SK-MEL-5 (cell line): ENCODE results near the gene TTC9B. TPM values are rescaled to one million over a fixed set of nuclear protein-coding genes. Genes with fewer than 3 reads are reported as not detected.
A peak's percentile ranks its signal among the peaks of the same experiment; 100 is the strongest.
"Not testable (repeated sequence)": the region's sequence is repeated elsewhere in the genome, so short reads cannot be mapped to it uniquely, and the experiment has no call there.

Experiments used
- DNase-seq: peaks from one replicate; pipeline ENCODE4 v3.0.0-alpha.2; 2016; ENCODE audit warnings: low read depth, low spot score
- in situ Hi-C: cut with HindIII; loops from 2 replicates; pipeline ENCODE4 v1.10.0; 2016; ENCODE audit warnings: low sequenced_read_pairs, high pct_unique_total_duplicates, low pct_unique_long_range_greater_than_20kb
- total RNA-seq: library from RNA; depleted of rRNA; stranded (reverse); fragments of >200 nt; shearing (Covaris generic); gene quantifications from 2 replicates; pipeline ENCODE4 v1.2.3, GENCODE V29; 2014

Gene TTC9B
- total RNA-seq, 1 experiment from 2014 or later: not detected

DNA sequence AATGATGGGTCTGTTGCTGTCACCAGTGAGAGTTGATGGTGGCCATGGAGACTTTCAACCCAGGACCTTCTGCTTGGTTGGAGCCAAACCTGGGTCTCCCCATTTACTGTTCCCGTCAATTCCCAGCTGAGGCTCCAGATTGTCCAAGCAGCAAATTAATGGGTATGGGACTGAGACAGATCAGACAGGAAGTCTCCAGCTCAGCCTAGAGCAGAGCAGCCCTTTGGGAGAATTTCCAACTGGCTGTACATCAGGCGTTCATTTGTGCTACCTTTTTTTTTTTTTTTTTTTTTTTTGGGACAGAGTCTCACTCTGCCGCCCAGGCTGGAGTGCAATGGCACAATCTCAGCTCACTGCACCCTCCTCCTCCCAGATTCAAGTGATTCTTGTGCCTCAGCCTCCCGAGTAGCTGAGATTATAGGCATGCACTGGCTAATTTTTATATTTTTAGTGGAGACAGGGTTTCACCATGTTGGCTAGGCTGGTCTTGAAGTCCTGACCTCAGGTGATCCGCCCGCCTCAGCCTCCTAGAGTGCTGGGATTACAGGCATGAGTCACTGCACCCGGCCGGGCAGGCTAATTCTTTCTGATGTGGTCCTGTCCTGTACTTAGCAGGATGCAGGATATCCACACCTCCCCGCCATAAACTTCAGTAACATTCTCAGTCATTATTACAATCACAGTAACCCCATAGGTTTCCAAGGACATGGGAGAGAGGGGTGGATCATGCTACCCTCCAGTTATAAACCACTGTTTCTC, 17.7 kb downstream of the TTC9B start:
- DNase-seq: no peak
- in situ Hi-C loops: no loop called here

GRCh38 chr19:40198272-40198990, 19.8 kb downstream of the TTC9B start:
- DNase-seq: no peak
- in situ Hi-C loops: no loop called here

DNA sequence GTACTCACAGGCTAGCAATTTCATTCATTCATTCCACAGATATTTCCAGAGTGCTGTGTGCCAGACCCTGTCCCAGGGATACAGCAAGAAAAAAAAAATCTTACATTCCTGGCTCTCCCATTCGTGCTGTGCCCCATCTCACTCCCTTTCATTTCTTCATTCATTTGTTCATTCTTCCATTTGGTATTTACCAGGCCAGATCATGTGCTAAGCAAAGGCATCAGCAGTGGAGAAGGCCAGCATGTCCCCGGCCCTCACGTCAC, 24.7 kb downstream of the TTC9B start:
- DNase-seq: no peak
- in situ Hi-C loops: no loop called here

GRCh38 chr19:40192758-40193586, 25.2 kb downstream of the TTC9B start:
- DNase-seq: no peak
- in situ Hi-C loops: no loop called here

GRCh38 chr19:40191836-40192646, 26.1 kb downstream of the TTC9B start:
- in situ Hi-C loops: no loop called here
- DNase-seq: peak; percentile 42

DNA sequence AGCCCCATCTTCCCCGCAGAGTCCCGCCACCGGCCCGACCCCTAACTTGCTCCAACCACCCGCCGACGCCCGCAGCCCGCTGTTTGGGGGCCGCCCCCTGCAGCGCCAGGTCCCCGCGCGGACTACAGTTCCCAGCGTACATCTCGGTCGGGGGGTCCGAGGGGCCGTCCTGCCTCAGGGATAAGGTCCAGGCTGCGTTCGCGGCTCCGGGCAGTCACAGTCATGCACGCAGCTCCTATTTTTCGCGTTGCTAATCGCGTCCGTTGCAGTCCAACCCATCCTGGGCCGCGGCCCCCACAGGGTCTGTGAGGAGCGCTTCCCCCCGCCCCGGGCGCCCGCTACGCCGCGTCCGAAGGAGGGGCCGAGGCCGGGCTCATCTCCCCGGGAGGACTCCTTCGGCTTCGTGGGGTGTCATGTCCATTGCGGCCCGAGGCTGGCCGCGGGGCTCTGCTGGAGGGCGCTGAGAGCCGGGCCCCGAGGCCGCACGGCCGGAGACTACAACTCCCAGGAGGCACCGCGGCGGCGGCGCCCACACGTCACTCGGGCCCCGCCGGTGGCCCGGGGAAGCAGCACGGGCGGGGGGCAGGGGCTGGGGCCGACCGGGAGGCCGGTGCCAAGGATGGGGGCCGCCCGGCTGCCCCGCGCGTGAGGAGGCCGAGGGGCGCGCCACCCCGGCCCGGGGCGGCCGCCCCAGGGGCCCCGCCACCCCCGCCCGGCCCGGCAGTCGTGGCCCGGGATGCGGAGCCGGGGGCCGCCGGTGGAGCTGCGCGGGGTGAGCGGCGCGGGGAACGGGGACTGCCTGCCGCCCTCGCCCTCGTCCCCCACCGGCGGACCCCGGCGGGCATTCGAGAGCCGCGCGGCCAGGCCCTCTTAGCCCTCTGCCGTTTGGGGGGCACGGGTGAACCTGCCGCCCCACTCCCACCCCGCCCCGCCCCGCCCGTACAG, 27.0 kb downstream of the TTC9B start, which contains the start of gene MAP3K10:
MAP3K10 (plus strand) TSS at position 536 of the 945 bp plus-strand sequence. CDS start 606 bp downstream, outside the sequence.
- in situ Hi-C loops: no loop called here
- peak; percentile 71 for DNase-seq

DNA sequence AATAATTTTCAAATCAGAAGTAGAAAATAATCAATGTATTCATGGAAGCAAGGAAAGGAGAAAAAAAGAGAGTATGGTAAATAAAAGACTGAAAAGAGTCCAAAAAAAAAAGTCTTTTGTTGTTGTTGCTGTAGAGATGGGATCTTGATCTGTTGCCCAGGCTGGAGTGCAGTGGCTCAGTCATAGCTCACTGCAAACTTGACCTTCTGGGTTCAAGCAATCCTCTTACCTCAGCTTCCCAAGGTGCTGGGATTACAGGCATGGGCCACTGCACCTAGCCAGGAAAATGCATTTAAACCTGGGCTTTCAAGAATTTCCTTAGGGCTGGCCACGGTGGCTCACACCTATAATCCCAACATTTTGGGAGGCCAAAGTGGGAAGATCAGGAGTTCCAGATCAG, 33.9 kb downstream of the TTC9B start:
- in situ Hi-C loops: no loop called here
- DNase-seq: no peak

DNA sequence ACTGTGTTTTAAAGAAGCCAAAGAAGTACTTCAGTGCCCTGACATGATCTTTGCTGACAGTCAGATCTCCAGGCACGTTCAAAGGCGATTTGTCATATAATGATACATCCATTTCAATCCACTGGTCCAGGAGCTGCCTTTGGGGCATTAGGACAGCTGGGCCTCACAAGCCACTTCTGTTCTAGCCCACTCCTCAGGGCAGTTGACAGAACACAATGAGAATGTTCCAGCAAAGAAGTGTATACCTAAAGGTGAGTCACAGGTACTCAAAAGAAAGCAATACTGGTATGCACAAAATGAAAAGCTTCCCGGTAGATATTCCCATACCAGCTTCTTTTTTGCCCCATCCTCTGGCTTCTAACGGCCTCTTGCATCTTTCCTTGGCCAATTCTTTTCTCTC, 39.4 kb downstream of the TTC9B start:
- in situ Hi-C loops: no loop called here
- DNase-seq: no peak

DNA sequence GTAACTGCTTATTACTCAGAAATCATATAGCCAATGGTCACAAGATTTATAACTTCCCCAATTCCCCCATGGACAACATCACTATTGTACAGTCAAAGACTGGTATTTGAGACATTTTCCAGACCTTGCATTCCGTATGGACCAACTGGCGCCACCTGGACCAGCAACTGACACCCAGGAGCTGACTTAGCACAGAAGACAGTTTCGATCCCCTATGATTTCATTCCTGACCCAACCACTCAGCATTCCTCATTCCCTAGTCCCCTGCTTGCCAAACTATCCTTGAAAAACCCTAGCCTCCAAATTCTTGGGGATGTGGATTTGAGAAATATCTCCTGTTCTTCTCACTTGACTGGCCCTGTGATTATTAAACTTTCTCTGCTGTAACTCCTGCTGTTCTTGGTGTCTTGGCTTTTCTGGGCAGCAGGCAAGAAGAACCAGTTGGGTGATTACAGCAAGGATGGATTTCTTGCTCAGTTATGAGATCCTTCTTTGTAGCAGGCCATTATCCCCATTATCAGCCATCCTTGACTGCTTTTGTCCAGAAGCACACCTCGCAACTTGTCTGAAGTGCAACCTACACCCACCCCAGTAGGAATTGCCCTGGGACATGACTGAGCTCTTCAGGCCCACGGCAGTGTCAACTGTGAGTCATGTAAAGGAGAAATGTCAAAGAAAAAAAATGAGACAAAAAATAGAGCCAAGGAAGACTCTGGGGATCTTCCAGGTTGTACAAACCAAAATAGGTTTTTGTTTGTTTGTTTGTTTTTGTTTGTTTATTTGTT, 40.7 kb downstream of the TTC9B start:
- in situ Hi-C loops: no loop called here
- DNase-seq: no peak

DNA sequence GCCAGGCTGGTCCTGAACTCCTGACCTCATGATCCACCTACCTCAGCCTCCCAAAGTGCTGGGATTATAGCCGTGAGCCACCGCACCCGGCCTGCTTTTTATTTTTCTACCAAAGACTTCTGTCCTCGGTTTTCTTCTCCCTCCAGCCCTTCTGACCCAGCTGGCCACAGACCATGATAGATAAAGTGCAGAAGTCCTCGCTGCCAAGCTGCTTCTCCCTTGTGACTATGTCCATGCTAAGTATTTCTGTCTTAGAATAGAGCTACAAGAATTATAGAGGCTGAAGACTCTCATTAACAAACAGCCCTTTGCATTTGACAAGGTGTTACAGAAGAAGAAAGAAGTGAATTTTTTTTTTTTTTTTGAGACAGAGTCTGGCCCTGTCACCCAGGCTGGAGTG, 42.4 kb downstream of the TTC9B start:
- in situ Hi-C loops: no loop called here

GRCh38 chr19:40174092-40174491, 44.1 kb downstream of the TTC9B start:
- no peak for DNase-seq
- in situ Hi-C loops: no loop called here

More for the DNA sequence above, 42.4 kb downstream of the TTC9B start:
- DNase-seq: no peak

GRCh38 chr19:40171293-40171692, 46.9 kb downstream of the TTC9B start:
- in situ Hi-C loops, DNase-seq: not testable (repeated sequence)

DNA sequence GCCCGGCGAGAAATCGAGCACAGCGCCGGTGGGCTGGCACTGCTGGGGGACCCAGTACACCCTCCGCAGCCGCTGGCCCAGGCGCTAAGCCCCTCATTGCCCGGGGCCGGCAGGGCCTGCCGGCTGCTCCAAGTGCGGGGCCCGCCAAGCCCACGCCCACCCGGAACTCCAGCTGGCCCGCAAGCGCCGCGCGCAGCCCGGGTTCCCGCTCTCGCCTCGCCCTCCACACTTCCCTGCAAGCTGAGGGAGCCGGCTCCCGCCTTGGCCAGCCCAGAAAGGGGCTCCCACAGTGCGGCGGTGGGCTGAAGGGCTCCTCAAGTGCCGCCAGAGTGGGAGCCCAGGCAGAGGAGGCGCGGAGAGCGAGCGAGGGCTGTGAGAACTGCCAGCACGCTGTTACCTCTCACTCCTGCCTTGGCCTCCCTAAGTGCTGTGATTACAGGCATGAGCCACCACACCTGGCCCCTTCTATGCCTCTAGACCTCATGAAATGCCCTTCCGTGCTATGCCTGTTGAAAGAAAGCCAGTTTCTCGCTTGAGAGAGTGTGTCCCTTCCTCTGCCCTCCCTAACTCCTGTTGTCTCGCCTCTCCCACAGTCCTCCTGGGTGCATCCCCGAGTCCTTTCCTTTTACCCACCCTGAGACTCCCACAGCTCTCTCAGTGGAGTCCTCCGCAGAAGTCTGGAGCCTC, 47.7 kb downstream of the TTC9B start:
- DNase-seq, in situ Hi-C loops: not testable (repeated sequence)

DNA sequence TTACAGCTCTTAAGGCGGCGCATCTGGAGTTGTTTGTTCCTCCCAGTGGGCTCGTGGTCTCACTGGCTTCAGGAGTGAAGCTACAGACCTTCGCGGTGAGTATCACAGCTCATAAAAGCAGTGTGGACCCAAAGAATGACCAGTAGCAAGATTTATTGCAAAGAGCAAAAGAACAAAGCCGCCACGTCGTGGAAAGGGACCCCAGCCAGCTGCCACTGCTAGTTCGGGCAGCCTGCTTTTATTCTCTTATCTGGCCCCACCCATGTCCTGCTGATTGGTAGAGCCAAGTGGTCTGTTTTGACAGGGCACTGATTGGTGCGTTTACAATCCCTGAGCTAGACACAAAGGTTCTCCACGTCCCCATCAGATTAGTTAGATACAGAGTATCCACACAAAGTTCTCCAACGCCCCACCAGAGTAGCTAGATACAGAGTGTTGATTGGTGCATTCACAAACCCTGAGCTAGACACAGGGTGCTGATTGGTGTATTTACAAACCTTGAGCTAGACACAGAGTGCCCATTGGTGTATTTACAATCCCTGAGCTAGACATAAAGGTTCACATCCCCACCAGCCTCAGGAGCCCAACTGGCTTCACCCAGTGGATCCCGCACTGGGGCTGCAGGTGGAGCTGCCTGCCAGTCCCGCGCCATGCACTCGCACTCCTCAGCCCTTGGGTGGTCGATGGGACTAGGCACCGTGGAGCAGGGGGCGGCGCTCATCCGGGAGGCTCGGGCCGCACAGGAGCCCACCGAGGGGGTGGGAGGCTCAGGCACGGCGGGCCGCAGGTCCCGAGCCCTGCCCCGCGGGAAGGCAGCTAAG, 48.5 kb downstream of the TTC9B start:
- in situ Hi-C loops, DNase-seq: not testable (repeated sequence)
